Breast epithelium (tissue), 4 donors: ENCODE measurements around the gene GPC3. TPM values are rescaled to one million over a fixed set of nuclear protein-coding genes. Genes with fewer than 3 reads are reported as not detected.
"Not testable (repeated sequence)": the region's sequence is repeated elsewhere in the genome, so short reads cannot be mapped to it uniquely, and the experiment has no call there.

Source experiments
- DNase-seq, 2 donors: peaks; one replicate each; pipeline ENCODE4 v3.0.0-alpha.2; 2019; ENCODE audit warnings: low spot score in 2 of 2
- H3K27ac ChIP-seq, 2 donors: fragments of 200-600 bp; sonication (generic) in 1 of 2; one replicate each; pipeline ENCODE4 v1.5.1; 2016 to 2019; ENCODE audit warnings: mild to moderate bottlenecking in 1 of 2
- H3K27me3 ChIP-seq, 2 donors: fragments of 200-600 bp; sonication (generic) in 1 of 2; one replicate each; pipeline versions ENCODE4 v1.5.1 to v1.6.0; 2017 to 2019; ENCODE audit warnings: control low read depth in 1 of 2, mild to moderate bottlenecking in 1 of 2
- H3K36me3 ChIP-seq: fragments of 200-600 bp; one replicate; pipeline ENCODE4 v1.5.1; 2019
- H3K4me1 ChIP-seq, 2 donors: fragments of 200-600 bp; sonication (generic); one replicate each; pipeline ENCODE4 v1.5.1; 2016 to 2019; ENCODE audit warnings: control low read depth in 1 of 2
- H3K4me3 ChIP-seq, 3 donors: fragments of 200-600 bp; sonication (generic); 1 replicate in 2 of 3; 2 replicates in 1 of 3; pipeline ENCODE4 v1.5.1; 2016 to 2019; ENCODE audit warnings: mild to moderate bottlenecking in 3 of 3, moderate library complexity in 2 of 3
- H3K9me3 ChIP-seq, 2 donors: fragments of 200-600 bp; sonication (generic) in 1 of 2; one replicate each; pipeline ENCODE4 v1.5.1; 2016 to 2019; ENCODE audit warnings: control low read depth in 1 of 2
- CTCF ChIP-seq, 3 donors: fragments of 450-650 bp; IDR thresholded peaks; one replicate each; pipeline ENCODE4 v1.5.1; 2016 to 2017; ENCODE audit warnings: antibody characterized with exemption in 3 of 3, mild to moderate bottlenecking in 3 of 3, moderate library complexity in 3 of 3
- POLR2A ChIP-seq: fragments of 450-650 bp; IDR thresholded peaks from one replicate; pipeline ENCODE4 v1.6.1; 2016; ENCODE audit warnings: antibody characterized with exemption, mild to moderate bottlenecking, moderate library complexity
- POLR2AphosphoS5 ChIP-seq, 3 donors: sonication (generic); formaldehyde crosslinking; IDR thresholded peaks; one replicate each; pipeline ENCODE4 v1.6.1; 2017; ENCODE audit warnings: antibody characterized with exemption in 3 of 3
- intact Hi-C: fragments of 100-400 bp; cut with DNase I; formaldehyde crosslinking; loops from one replicate; pipeline ENCODE4 v1.15.1; 2023; ENCODE audit warnings: low total_unique reads
- total RNA-seq, 3 donors: library from RNA; depleted of rRNA; stranded (reverse); fragments of >200 nt; gene quantifications; one replicate each; pipeline ENCODE4 v1.1.0, GENCODE V29; 2016

GPC3 gene
- total RNA-seq, 3 donors from 2014 or later = 29.7 to 99.2 (median 89.1) TPM

- Histone ChIP-seq H3K9me3 (no peaks in the 10 kb centered on the region), H3K27me3 (peaks cover 0 to 27% of the 10 kb centered on the region in 2 donors), H3K4me3 (no peak overlapping the region), H3K36me3 (no peaks in the 10 kb centered on the region), H3K4me1 (no peaks in the 10 kb centered on the region), H3K27ac (no peak overlapping the region)
- TF ChIP-seq POLR2A (no peak), CTCF (IDR thresholded peaks at IDR 0.05) (no peak), POLR2AphosphoS5 (IDR thresholded peaks at IDR 0.05) (no peak)
- intact Hi-C loops = no loop called here
- DNase-seq = no peak
These were observed 10.4 kb upstream of the GPC3 start for GRCh38 chrX:133995759-133996158.

DNA sequence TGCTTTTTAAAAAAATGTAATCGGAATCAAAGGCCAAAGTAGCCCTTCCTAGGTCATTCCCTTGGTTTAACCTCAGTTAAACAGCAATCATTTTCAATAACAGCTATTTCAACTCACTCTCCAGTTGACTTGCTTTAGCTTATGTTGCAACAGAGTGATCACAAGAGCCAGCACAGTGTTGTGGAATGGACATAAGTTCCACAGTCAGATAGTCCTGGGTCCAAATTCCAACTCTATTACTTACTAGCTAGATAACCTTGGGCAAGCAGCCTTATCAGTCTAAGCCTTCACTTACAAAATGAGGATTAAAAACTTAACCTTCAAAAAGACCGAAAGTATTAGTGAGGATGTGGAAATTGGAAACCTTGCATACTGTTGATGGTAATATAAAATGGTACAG lies 9.2 kb upstream of the GPC3 start:
- TF ChIP-seq POLR2A = no peak
- no peak for TF ChIP-seq CTCF (IDR thresholded peaks at IDR 0.05)
- no peak for TF ChIP-seq POLR2AphosphoS5 (IDR thresholded peaks at IDR 0.05)
- H3K36me3 ChIP-seq = no peaks in the 10 kb centered on the region
- no peak overlapping the region for H3K4me3 ChIP-seq
- no peaks in the 10 kb centered on the region for H3K9me3 ChIP-seq
- no peaks in the 10 kb centered on the region for H3K4me1 ChIP-seq
- intact Hi-C loops = no loop called here
- no peak for DNase-seq
- H3K27ac ChIP-seq = no peak overlapping the region
- H3K27me3 ChIP-seq = peaks cover 0 to 29% of the 10 kb centered on the region in 2 donors

GRCh38 chrX:133992882-133993281 lies 7.5 kb upstream of the GPC3 start:
- H3K4me3 ChIP-seq = no peak overlapping the region
- H3K9me3 ChIP-seq = no peaks in the 10 kb centered on the region
- H3K36me3 ChIP-seq = no peaks in the 10 kb centered on the region
- no peaks in the 10 kb centered on the region for H3K4me1 ChIP-seq
- intact Hi-C loops = no loop called here
- H3K27me3 ChIP-seq = peaks cover 0 to 35% of the 10 kb centered on the region in 2 donors
- TF ChIP-seq CTCF (IDR thresholded peaks at IDR 0.05) (no peak), POLR2AphosphoS5 (IDR thresholded peaks at IDR 0.05) (no peak), POLR2A (no peak)
- no peak overlapping the region for H3K27ac ChIP-seq
- DNase-seq = no peak

DNA sequence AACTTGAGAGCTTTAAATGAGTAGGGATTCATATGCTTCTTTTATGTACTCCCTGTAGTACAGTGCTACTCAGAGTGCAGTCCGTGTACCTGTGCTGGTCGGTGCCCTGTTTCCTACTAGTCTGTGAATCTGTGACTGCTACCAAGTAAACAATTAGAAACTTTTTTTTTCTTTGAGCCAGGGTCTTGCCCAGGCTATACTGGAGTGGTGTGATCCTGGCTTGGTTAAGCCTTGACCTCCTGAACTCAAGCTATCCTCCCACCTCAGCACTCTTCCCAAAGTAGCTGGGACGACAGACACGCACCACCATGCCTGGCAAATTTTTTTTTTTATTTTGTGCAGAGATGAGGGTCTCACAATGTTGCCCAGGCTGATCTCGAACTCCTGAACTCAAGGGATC lies 6.4 kb upstream of the GPC3 start:
- intact Hi-C loops = no loop called here
- Histone ChIP-seq H3K36me3 (no peaks in the 10 kb centered on the region), H3K27ac (no peak overlapping the region), H3K27me3 (peaks cover 0 to 46% of the 10 kb centered on the region in 2 donors), H3K4me1 (no peaks in the 10 kb centered on the region), H3K9me3 (no peaks in the 10 kb centered on the region), H3K4me3 (no peak overlapping the region)
- TF ChIP-seq CTCF (IDR thresholded peaks at IDR 0.05) = no peak
- TF ChIP-seq POLR2A = no peak
- no peak for TF ChIP-seq POLR2AphosphoS5 (IDR thresholded peaks at IDR 0.05)
- DNase-seq = no peak

DNA sequence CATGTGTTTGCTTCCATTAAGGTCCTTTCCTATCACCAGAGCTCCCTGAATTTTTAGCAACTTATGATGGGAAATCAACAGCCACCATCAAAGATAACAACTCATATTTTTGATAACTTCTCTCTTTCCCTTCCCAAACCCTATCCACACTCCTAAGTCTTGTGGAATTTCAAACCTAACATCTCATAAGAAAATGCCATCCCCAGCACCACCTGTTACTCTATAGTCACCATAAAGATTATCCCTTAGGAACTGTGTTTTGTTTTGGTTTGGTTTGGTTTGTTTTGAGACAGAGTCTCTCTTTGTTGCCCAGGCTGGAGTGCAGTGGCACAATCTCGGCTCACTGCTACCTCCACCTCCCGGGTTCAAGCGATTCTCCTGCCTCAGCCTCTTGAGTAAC lies 5.7 kb upstream of the GPC3 start:
- H3K27ac ChIP-seq, DNase-seq, H3K4me3 ChIP-seq, H3K9me3 ChIP-seq, H3K4me1 ChIP-seq, intact Hi-C loops, H3K36me3 ChIP-seq: not testable (repeated sequence)
- H3K27me3 ChIP-seq = peaks cover 0 to 52% of the 10 kb centered on the region in 2 donors

DNA sequence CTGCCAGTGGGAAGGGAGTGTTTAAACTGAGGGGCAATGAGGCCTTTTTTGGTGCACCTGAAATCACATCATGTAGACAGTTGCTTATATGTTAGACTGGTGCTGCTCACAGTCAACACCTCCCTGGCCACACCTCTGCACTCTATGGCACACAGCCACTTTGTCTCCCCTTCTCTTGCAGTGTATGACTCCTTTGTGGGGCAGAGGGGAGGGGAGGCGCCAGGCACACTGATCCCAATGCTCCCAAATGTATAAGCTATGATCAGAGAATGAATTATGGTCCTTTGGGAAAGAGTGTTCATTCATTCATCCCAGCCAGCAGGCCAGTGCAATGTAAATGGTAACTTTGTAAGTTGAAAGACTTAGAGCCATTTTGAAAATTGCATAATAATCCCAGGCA lies 4.6 kb upstream of the GPC3 start:
- TF ChIP-seq CTCF (IDR thresholded peaks at IDR 0.05) = no peak
- TF ChIP-seq POLR2AphosphoS5 (IDR thresholded peaks at IDR 0.05) = no peak
- TF ChIP-seq POLR2A = no peak
- no peaks in the 10 kb centered on the region for H3K4me1 ChIP-seq
- H3K4me3 ChIP-seq = no peak overlapping the region
- no peak for DNase-seq
- H3K27ac ChIP-seq = no peak overlapping the region
- H3K36me3 ChIP-seq = no peaks in the 10 kb centered on the region
- no peaks in the 10 kb centered on the region for H3K9me3 ChIP-seq
- intact Hi-C loops = no loop called here
- peaks cover 0 to 49% of the 10 kb centered on the region in 2 donors for H3K27me3 ChIP-seq
